HCT116 (cell line): ENCODE measurements around the gene MAPK8. TPM values are rescaled to one million over a fixed set of nuclear protein-coding genes. Genes with fewer than 3 reads are reported as not detected.

Experiments used
- ATAC-seq: fragments of 200-7000 bp; cut with Tn5 transposase; 2 replicates; pipeline ENCODE4 v1.9.1; 2020; ENCODE audit warnings: mild to moderate bottlenecking, moderate library complexity
- BruUV-seq: library from RNA; stranded (reverse); fragments of 400-500 nt; replicated peaks from 2 replicates; lab custom pipeline; 2021; lab: Mats Ljungman, UMichigan
- CTCF ChIA-PET: fragments of 300-600 bp; sonication (Branson Sonifier 250); formaldehyde crosslinking; loops from one replicate; lab custom pipeline; 2021; ENCODE audit warnings: antibody characterized with exemption; lab: Charles Lee
- POLR2A ChIA-PET: fragments of 300-600, 350-600 bp; sonication (Branson Sonifier 250); formaldehyde crosslinking; loops from one replicate; lab custom pipeline; 2021; ENCODE audit warnings: antibody characterized with exemption; lab: Charles Lee
- RAD21 ChIA-PET, 2 experiments: fragments of 300-600 bp; sonication (Branson Sonifier 250); formaldehyde crosslinking; loops; one replicate each; lab custom pipeline; 2023; ENCODE audit warnings: low total read pairs in 2 of 2; ENCODE audit not compliant: uncharacterized antibody in 2 of 2, unreplicated experiment in 2 of 2, low non-redundant PET in 1 of 2; lab: Charles Lee
- DNase-seq: peaks from one replicate; pipeline ENCODE4 v3.0.0-alpha.2; 2010; ENCODE audit warnings: low read depth, low spot score
- H2AFZ ChIP-seq: fragments of 200-600 bp; shearing (Covaris generic), sonication (generic); 2 replicates; pipeline ENCODE4 v1.6.1; 2017; ENCODE audit warnings: low read depth, mixed run types, mixed read lengths, antibody characterized with exemption, low read length; ENCODE audit not compliant: poor library complexity, severe bottlenecking
- H3K27ac ChIP-seq: 2 replicates; pipeline ENCODE4 v1.5.1; 2012; ENCODE audit warnings: low read depth, low read length
- H3K27me3 ChIP-seq: fragments of 200-600 bp; sonication (generic); 2 replicates; pipeline ENCODE4 v1.6.1; 2016; ENCODE audit warnings: mixed run types, low read length, mixed read lengths; ENCODE audit not compliant: insufficient read depth
- H3K36me3 ChIP-seq, 2 experiments: fragments of 200-500 bp in 1 of 2; fragments of 200-600 bp in 1 of 2; sonication (Bioruptor generic) in 1 of 2; sonication (generic) in 1 of 2; 2 replicates each; pipeline versions ENCODE4 v1.5.1 to v1.6.1; 2014 to 2016; ENCODE audit warnings: low read length in 2 of 2, inconsistent platforms in 1 of 2, mixed read lengths in 1 of 2, mixed run types in 1 of 2; ENCODE audit not compliant: insufficient read depth in 2 of 2, control insufficient read depth in 1 of 2
- H3K4me1 ChIP-seq, 2 experiments: fragments of 200-600 bp in 1 of 2; sonication (generic) in 1 of 2; 2 replicates each; pipeline versions ENCODE4 v1.5.1 to v1.6.1; 2012 to 2017; ENCODE audit warnings: low read length in 2 of 2, inconsistent platforms in 1 of 2, mild to moderate bottlenecking in 1 of 2, mixed read lengths in 1 of 2, mixed run types in 1 of 2, moderate library complexity in 1 of 2; ENCODE audit not compliant: insufficient read depth in 2 of 2, control insufficient read depth in 1 of 2
- H3K4me2 ChIP-seq: fragments of 200-600 bp; sonication (generic); 2 replicates; pipeline ENCODE4 v1.6.1; 2017; ENCODE audit warnings: mixed run types, low read length, mixed read lengths
- H3K4me3 ChIP-seq, 2 experiments: fragments of 200-600 bp in 1 of 2; sonication (generic) in 1 of 2; replicated peaks in 1 of 2; 2 replicates each; pipeline ENCODE4 v1.5.1; 2011 to 2016; ENCODE audit warnings: low read length in 2 of 2, control low read depth in 1 of 2, low read depth in 1 of 2, mild to moderate bottlenecking in 1 of 2, mixed read lengths in 1 of 2, mixed run types in 1 of 2
- H3K79me2 ChIP-seq: fragments of 200-600 bp; sonication (generic); 2 replicates; pipeline ENCODE4 v1.6.1; 2017; ENCODE audit warnings: mild to moderate bottlenecking, mixed run types, low read length, moderate library complexity, mixed read lengths; ENCODE audit not compliant: insufficient read depth
- H3K9ac ChIP-seq: fragments of 200-600 bp; sonication (generic); 2 replicates; pipeline ENCODE4 v1.6.1; 2016; ENCODE audit warnings: low read length, mixed read lengths
- H3K9me2 ChIP-seq: fragments of 200-600 bp; sonication (generic), shearing (Covaris generic); 2 replicates; pipeline ENCODE4 v1.6.1; 2017; ENCODE audit warnings: mixed run types, mild to moderate bottlenecking, moderate library complexity; ENCODE audit not compliant: insufficient read depth
- H3K9me3 ChIP-seq, 2 experiments: fragments of 200-500 bp in 1 of 2; fragments of 200-600 bp in 1 of 2; sonication (Bioruptor generic) in 1 of 2; sonication (generic) in 1 of 2; 2 replicates each; pipeline ENCODE4 v1.6.1; 2014 to 2017; ENCODE audit warnings: low read length in 2 of 2, mixed read lengths in 2 of 2, inconsistent platforms in 1 of 2, low read depth in 1 of 2, mild to moderate bottlenecking in 1 of 2, mixed run types in 1 of 2, moderate library complexity in 1 of 2; ENCODE audit not compliant: control insufficient read depth in 1 of 2, insufficient read depth in 1 of 2
- H4K20me1 ChIP-seq: fragments of 200-600 bp; sonication (generic), shearing (Covaris generic); 2 replicates; pipeline ENCODE4 v1.6.1; 2017; ENCODE audit warnings: mixed run types, mild to moderate bottlenecking, moderate library complexity; ENCODE audit not compliant: insufficient read depth
- CEBPB ChIP-seq: IDR thresholded peaks from 2 replicates; pipeline ENCODE4 v1.6.1; 2012; ENCODE audit warnings: low read depth
- ELF1 ChIP-seq: IDR thresholded peaks from 2 replicates; pipeline ENCODE4 v1.6.1; 2012; ENCODE audit warnings: low read depth, borderline replicate concordance
- EZH2phosphoT487 ChIP-seq: fragments of 200-600 bp; IDR thresholded peaks from 2 replicates; pipeline ENCODE4 v1.6.1; 2018; ENCODE audit warnings: antibody characterized with exemption, borderline replicate concordance
- FOSL1 ChIP-seq: IDR thresholded peaks from 2 replicates; pipeline ENCODE4 v1.6.1; 2012; ENCODE audit warnings: low read depth
- MAX ChIP-seq: IDR thresholded peaks from 2 replicates; pipeline ENCODE4 v1.6.1; 2012
- SP1 ChIP-seq: IDR thresholded peaks from 2 replicates; pipeline ENCODE4 v1.6.1; 2012; ENCODE audit warnings: low read depth
- TCF7L2 ChIP-seq: IDR thresholded peaks from 2 replicates; pipeline ENCODE4 v1.7.0; 2011; ENCODE audit warnings: borderline replicate concordance, inconsistent platforms; ENCODE audit not compliant: insufficient read depth, insufficient read length; ENCODE audit errors: extremely low read depth
- intact Hi-C: fragments of 100-400 bp; cut with micrococcal nuclease; formaldehyde crosslinking; loops from 2 replicates; pipeline ENCODE4 v1.10.0; 2022
- total RNA-seq: library from RNA; stranded (reverse); gene quantifications from one replicate; pipeline ENCODE4 v1.2.1, GENCODE V29; 2021; ENCODE audit not compliant: unreplicated experiment
- TF ChIP-seq, protein P1 (sequence below): IDR thresholded peaks from 2 replicates; pipeline ENCODE4 v1.6.1; 2011; ENCODE audit warnings: mild to moderate bottlenecking, low read length, moderate library complexity; ENCODE audit not compliant: insufficient replicate concordance; ENCODE audit errors: extremely low read depth

Gene MAPK8
- total RNA-seq, 1 experiment from 2014 or later, result 71.0 TPM

- no peaks in the 10 kb centered on the region for H3K36me3 ChIP-seq
- H3K9me3 ChIP-seq, result no peaks in the 10 kb centered on the region
- no peak for TF ChIP-seq FOSL1
- no peak for TF ChIP-seq MAX
- TF ChIP-seq TCF7L2, result no peak
- TF ChIP-seq ELF1, result no peak
- TF ChIP-seq CEBPB, result no peak
- TF ChIP-seq, all 23 proteins: peak for 0
- Histone ChIP-seq H3K9me2 (no peaks in the 10 kb centered on the region), H4K20me1 (no peaks in the 10 kb centered on the region; the same call in 1 of the 2 replicates), H3K4me3 (no peak overlapping the region), H3K4me2 (no peak overlapping the region), H3K27me3 (no peaks in the 10 kb centered on the region), H3K4me1 (no peaks in the 10 kb centered on the region), H2AFZ (no peak overlapping the region), H3K27ac (no peak overlapping the region), H3K79me2 (no peaks in the 10 kb centered on the region), H3K9ac (no peak overlapping the region)
- ChIA-PET POLR2A (no interaction called here), CTCF (no interaction called here), RAD21 (no interaction called here)
- no TSS peak for BruUV-seq
- no peak for DNase-seq
- ATAC-seq, result no peak
- intact Hi-C loops, result no loop called here
Observed at GRCh38 chr10:48431871-48432270, 125.4 kb downstream of the MAPK8 start.

- intact Hi-C loops, result no loop called here
- H3K9ac ChIP-seq, result no peak overlapping the region
- H3K27me3 ChIP-seq, result no peaks in the 10 kb centered on the region
- H4K20me1 ChIP-seq, result no peaks in the 10 kb centered on the region
- no TSS peak for BruUV-seq
- no peaks in the 10 kb centered on the region for H3K4me1 ChIP-seq
- H2AFZ ChIP-seq, result no peak overlapping the region
- H3K79me2 ChIP-seq, result no peaks in the 10 kb centered on the region
- ChIA-PET CTCF (no interaction called here), RAD21 (no interaction called here), POLR2A (interaction anchor here (1.0 kb wide), 1 partner anchor 30 kb away, joined by 3 read pairs; no protein-coding TSS in a partner anchor)
- no peak overlapping the region for H3K4me2 ChIP-seq
- H3K4me3 ChIP-seq, result no peak overlapping the region
- TF ChIP-seq EZH2phosphoT487 (no peak), SP1 (no peak)
- TF ChIP-seq, protein P1, sequence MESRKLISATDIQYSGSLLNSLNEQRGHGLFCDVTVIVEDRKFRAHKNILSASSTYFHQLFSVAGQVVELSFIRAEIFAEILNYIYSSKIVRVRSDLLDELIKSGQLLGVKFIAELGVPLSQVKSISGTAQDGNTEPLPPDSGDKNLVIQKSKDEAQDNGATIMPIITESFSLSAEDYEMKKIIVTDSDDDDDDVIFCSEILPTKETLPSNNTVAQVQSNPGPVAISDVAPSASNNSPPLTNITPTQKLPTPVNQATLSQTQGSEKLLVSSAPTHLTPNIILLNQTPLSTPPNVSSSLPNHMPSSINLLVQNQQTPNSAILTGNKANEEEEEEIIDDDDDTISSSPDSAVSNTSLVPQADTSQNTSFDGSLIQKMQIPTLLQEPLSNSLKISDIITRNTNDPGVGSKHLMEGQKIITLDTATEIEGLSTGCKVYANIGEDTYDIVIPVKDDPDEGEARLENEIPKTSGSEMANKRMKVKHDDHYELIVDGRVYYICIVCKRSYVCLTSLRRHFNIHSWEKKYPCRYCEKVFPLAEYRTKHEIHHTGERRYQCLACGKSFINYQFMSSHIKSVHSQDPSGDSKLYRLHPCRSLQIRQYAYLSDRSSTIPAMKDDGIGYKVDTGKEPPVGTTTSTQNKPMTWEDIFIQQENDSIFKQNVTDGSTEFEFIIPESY, result no peak
- ATAC-seq, result no peak
- DNase-seq, result no peak
- H3K36me3 ChIP-seq, result no peaks in the 10 kb centered on the region
- no peaks in the 10 kb centered on the region for H3K9me3 ChIP-seq
- no peak overlapping the region for H3K27ac ChIP-seq
- H3K9me2 ChIP-seq, result no peaks in the 10 kb centered on the region
Observed at GRCh38 chr10:48437546-48437945, 131.1 kb downstream of the MAPK8 start.
